ENCODE data around the gene ING5. TPM values are rescaled to one million over a fixed set of nuclear protein-coding genes. Genes with fewer than 3 reads are reported as not detected.

ING5 gene
- total RNA-seq, 2 experiments from 2014 or later = 65.4 to 90.9 TPM

GRCh38 chr2:241752253-241752652, 50.4 kb downstream of the ING5 start:
- Histone ChIP-seq H3K9me3 (ENCODE audit: low read length) (no peaks in the 10 kb centered on the region), H2AFZ (ENCODE audit: low read length) (no peak overlapping the region), H3K27ac (ENCODE audit: low read depth, low read length, poor library complexity, severe bottlenecking) (no peak overlapping the region), H4K20me1 (ENCODE audit: insufficient read depth, low read length) (no peaks in the 10 kb centered on the region), H3K9me2 (ENCODE audit: insufficient read depth, low read length) (no peaks in the 10 kb centered on the region), H3K36me3 (ENCODE audit: insufficient read depth, low read length) (peaks cover 28% of the 10 kb centered on the region), H3K4me2 (ENCODE audit: low read length) (no peak overlapping the region), H3K4me3 (ENCODE audit: low read depth, low read length, poor library complexity, severe bottlenecking) (no peak overlapping the region), H3K4me1 (ENCODE audit: insufficient read depth, low read length, poor library complexity, severe bottlenecking) (no peaks in the 10 kb centered on the region), H3K79me2 (ENCODE audit: insufficient read depth, low read depth, low read length) (no peaks in the 10 kb centered on the region)
- TF ChIP-seq EZH2phosphoT487 (IDR thresholded peaks at IDR 0.05; ENCODE audit: borderline replicate concordance, low read depth, low read length) = no peak
- TF ChIP-seq, protein P1, sequence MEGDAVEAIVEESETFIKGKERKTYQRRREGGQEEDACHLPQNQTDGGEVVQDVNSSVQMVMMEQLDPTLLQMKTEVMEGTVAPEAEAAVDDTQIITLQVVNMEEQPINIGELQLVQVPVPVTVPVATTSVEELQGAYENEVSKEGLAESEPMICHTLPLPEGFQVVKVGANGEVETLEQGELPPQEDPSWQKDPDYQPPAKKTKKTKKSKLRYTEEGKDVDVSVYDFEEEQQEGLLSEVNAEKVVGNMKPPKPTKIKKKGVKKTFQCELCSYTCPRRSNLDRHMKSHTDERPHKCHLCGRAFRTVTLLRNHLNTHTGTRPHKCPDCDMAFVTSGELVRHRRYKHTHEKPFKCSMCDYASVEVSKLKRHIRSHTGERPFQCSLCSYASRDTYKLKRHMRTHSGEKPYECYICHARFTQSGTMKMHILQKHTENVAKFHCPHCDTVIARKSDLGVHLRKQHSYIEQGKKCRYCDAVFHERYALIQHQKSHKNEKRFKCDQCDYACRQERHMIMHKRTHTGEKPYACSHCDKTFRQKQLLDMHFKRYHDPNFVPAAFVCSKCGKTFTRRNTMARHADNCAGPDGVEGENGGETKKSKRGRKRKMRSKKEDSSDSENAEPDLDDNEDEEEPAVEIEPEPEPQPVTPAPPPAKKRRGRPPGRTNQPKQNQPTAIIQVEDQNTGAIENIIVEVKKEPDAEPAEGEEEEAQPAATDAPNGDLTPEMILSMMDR (conservative IDR thresholded peaks at IDR 0.05; ENCODE audit: low read length) = no peak
- no TSS peak for BruUV-seq (replicated peaks)
- DNase-seq (ENCODE audit: low spot score) = no peak
- ChIA-PET CTCF (ENCODE audit: unreplicated experiment) (no interaction called here), POLR2A (no interaction called here)
- intact Hi-C loops (cut with micrococcal nuclease; ENCODE audit: unreplicated experiment) = no loop called here

DNA sequence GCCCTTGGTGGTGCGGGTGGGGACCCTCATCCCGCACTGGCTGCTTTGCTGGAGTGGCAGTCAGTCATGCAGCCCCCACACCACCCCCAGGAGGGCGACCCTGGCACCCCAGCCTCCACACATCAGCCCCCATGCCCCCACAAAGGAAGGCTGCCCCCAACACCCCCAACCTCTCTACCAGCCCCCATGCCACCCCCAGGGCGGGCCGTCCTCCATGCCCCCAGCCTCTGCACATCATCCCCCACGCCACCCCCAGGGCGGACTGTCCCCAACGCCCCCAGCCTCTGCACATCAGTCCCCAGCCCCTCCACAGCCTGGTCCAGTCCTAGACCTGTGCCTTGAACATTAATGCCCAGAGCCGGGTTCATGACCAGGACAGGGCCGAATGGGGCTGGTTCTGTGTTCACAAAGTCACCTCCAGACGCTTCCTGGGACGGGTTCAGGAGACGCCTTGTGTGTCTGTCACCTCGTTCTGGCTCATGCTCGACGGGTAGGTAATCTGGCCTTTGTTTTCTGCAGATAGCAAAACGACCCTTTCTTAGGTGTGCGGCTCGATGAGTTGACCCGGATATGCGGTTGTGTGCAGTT, 50.9 kb downstream of the ING5 start:
- intact Hi-C loops (cut with micrococcal nuclease; ENCODE audit: unreplicated experiment) = no loop called here
- Histone ChIP-seq H3K9me2 (ENCODE audit: insufficient read depth, low read length) (no peaks in the 10 kb centered on the region), H4K20me1 (ENCODE audit: insufficient read depth, low read length) (no peaks in the 10 kb centered on the region), H3K4me2 (ENCODE audit: low read length) (no peak overlapping the region), H2AFZ (ENCODE audit: low read length) (no peak overlapping the region), H3K4me1 (ENCODE audit: insufficient read depth, low read length, poor library complexity, severe bottlenecking) (no peaks in the 10 kb centered on the region), H3K27ac (ENCODE audit: low read depth, low read length, poor library complexity, severe bottlenecking) (no peak overlapping the region), H3K36me3 (ENCODE audit: insufficient read depth, low read length) (peaks cover 28% of the 10 kb centered on the region), H3K79me2 (ENCODE audit: insufficient read depth, low read depth, low read length) (no peaks in the 10 kb centered on the region), H3K9me3 (ENCODE audit: low read length) (no peaks in the 10 kb centered on the region), H3K4me3 (ENCODE audit: low read depth, low read length, poor library complexity, severe bottlenecking) (no peak overlapping the region)
- ChIA-PET CTCF (ENCODE audit: unreplicated experiment) (no interaction called here), POLR2A (no interaction called here)
- TF ChIP-seq, protein P1 (conservative IDR thresholded peaks at IDR 0.05; ENCODE audit: low read length) = no peak
- TF ChIP-seq EZH2phosphoT487 (IDR thresholded peaks at IDR 0.05; ENCODE audit: borderline replicate concordance, low read depth, low read length) = no peak
- BruUV-seq (replicated peaks) = no TSS peak
- no peak for DNase-seq (ENCODE audit: low spot score)

DNA sequence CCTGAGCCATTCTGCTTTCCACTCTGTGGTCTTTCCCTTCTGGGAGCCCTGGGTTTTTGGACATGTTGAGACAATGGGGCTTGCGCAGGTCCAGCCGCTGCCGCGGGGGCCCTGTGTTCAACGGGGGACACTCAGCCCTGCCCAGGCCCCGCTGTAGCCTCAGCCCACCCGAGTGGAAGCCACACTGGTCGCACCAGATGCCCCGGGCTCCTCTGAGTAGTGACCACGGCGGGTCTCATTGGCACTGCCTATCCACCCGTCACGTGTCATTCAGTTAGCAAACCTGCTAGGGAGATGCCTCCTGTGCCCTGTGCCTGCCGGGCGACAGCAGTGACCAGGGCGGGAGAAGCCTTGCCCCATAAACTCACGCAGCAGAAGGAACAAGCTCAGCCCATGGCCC, 51.7 kb downstream of the ING5 start:
- CTCF ChIA-PET (ENCODE audit: unreplicated experiment) = no interaction called here
- no TSS peak for BruUV-seq (replicated peaks)

More for the DNA sequence above, 51.7 kb downstream of the ING5 start:
- H3K36me3 ChIP-seq (ENCODE audit: insufficient read depth, low read length) = peaks cover 30% of the 10 kb centered on the region
- no peak overlapping the region for H2AFZ ChIP-seq (ENCODE audit: low read length)
- POLR2A ChIA-PET = no interaction called here
- H3K27ac ChIP-seq (ENCODE audit: low read depth, low read length, poor library complexity, severe bottlenecking) = no peak overlapping the region
- H3K79me2 ChIP-seq (ENCODE audit: insufficient read depth, low read depth, low read length) = no peaks in the 10 kb centered on the region
- no peaks in the 10 kb centered on the region for H3K9me2 ChIP-seq (ENCODE audit: insufficient read depth, low read length)
- DNase-seq (ENCODE audit: low spot score) = no peak
- no peaks in the 10 kb centered on the region for H3K9me3 ChIP-seq (ENCODE audit: low read length)
- H3K4me1 ChIP-seq (ENCODE audit: insufficient read depth, low read length, poor library complexity, severe bottlenecking) = no peaks in the 10 kb centered on the region
- TF ChIP-seq EZH2phosphoT487 (IDR thresholded peaks at IDR 0.05; ENCODE audit: borderline replicate concordance, low read depth, low read length) = no peak
- TF ChIP-seq, protein P1 (conservative IDR thresholded peaks at IDR 0.05; ENCODE audit: low read length) = no peak
- H3K4me2 ChIP-seq (ENCODE audit: low read length) = no peak overlapping the region
- intact Hi-C loops (cut with micrococcal nuclease; ENCODE audit: unreplicated experiment) = no loop called here
- H3K4me3 ChIP-seq (ENCODE audit: low read depth, low read length, poor library complexity, severe bottlenecking) = no peak overlapping the region
- no peaks in the 10 kb centered on the region for H4K20me1 ChIP-seq (ENCODE audit: insufficient read depth, low read length)

All from OCI-LY7 (cell line).